IPS-NIHi7 (cell line): Measurements from ENCODE around the gene THADA.
A peak's percentile ranks its signal among the peaks of the same experiment; 100 is the strongest.

Source experiments
- DNase-seq: peaks from one replicate; pipeline ENCODE4 v3.0.0; 2012; ENCODE audit warnings: mixed read lengths; ENCODE audit errors: extremely low spot score

THADA gene

DNA sequence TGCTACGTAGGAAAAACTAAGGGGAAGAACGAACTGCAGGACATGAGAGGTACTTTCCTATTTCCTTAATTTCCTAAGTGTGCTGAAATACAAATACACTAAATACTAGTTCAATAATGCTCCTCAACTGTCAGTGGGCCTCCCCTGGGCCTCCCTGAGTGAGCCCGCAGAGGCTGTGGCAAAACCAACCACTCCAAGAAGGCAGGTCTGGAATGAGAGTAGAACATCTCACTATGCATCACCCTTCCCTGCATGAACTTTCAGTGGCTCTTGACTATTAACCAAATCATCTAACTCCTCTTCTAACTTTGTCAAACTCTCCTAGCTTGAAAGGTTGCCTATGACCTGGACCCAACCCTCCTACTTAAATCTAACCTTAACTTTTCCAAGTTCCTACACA, 84.6 kb downstream of the THADA start:
- no peak for DNase-seq

DNA sequence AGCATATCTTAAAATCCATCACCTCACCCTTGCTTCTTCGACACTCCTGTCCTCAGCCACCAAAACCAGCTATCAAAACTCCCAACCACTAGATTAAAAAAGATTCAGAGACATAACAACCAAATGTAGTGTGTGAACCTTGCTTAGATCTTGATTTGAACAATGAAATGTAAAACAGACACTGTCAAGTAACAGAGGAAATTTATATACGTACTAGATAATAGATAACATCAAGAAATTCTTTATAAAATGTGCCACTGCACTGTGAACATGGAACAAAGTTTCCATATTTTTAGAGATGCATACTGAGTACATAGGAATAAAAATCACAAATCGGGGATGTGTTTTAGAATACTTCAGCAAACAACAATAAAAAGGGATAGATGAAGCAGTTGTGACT, 86.0 kb downstream of the THADA start:
- DNase-seq = no peak

DNA sequence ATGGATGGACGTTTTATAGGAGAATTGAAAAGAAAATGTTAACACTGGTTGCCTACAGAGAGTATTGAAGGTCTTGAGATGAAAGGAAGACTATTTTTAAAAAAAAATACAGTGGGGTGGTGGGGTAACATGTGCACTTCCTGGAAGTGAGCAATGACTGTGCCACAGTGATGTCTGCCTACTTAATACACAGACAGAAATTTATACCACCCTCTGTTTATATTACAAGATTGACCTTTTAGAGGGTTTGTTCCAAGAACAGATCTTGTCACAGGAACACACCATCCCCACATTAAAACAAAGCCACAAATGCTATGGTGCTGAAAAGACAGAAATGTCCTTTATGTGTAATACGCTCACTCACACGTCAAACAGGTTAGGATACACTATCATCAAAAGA, 87.6 kb downstream of the THADA start:
- no peak for DNase-seq

DNA sequence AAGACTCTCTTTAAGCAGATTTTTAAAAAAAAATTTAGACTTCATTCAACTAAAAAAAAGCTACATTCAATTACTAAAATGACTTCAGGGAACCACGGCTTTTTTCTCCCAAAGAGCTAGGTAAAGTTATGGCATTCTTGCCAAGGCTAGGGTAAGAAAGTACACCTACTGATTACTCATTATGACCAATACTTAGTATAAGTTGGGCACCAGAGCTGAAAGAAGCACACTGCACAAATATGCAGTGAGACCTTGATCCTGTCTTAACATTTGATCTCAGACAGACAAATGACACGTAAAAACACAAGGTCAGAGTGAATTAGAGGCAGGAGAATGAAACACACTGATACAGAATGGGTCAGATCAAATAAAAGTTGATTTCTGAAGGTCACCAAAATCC, 88.7 kb downstream of the THADA start:
- DNase-seq = no peak

DNA sequence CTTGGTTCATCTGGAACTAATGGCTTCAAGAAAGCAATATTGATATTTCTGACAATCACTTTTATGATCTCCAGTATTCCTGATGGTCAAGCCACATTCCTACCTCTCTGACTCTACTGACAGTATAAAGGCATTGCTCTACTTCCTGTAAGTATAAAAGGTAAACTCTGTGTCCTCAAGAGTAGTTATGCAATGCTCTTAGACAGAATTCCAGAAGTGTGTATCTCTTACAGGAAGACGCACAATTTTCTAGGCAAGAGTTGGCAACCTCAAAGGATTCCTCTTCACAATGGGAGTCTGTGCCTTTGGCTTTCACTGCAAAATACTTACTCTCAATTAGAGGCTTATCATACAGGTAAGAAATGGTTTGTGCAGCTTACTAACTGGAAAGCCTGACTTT, 100.1 kb downstream of the THADA start:
- DNase-seq = no peak

DNA sequence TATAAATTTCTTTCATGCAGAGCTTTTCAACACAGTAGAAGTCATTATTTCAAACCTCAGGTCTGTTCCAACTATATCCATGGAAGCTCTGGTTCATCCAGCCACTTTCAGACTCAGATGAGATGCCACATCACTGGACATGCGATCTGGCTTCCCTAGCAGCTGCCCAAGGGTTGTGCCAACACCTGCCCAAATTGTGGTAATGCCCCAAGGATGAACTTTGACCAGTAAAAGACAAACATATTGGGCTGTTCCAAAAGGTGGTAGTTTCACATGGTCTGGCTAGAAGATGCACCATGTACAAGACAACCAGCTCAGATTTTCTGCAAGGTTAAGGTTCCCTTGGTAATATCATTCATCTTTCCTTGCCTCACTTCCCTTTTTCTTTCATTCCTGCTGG, 101.9 kb downstream of the THADA start:
- DNase-seq = no peak

DNA sequence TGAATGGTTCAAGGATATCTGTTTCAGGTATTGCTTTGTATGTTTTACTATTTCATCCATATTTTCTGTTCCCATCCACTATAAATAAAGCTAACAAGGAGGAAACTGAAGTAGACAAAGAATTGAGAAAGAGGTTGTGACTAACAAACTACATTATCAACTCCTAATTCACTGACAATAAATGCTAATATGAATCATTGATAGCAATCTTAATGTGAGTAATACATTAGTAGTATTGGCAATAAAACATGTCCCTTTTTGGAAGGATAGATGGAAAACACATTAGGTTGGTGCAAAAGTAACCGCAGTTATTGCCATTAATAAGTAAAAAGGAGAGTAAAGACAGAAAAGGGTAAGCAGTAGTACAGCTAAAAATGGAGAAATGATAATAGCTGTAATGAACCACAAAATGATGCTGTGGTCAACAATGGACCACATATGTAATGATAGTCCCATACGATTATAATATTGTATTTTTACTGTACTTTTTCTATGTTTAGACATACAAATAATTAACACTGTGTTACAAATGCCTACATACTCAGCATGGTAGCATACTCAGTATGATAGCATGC, 104.7 kb downstream of the THADA start:
- no peak for DNase-seq

DNA sequence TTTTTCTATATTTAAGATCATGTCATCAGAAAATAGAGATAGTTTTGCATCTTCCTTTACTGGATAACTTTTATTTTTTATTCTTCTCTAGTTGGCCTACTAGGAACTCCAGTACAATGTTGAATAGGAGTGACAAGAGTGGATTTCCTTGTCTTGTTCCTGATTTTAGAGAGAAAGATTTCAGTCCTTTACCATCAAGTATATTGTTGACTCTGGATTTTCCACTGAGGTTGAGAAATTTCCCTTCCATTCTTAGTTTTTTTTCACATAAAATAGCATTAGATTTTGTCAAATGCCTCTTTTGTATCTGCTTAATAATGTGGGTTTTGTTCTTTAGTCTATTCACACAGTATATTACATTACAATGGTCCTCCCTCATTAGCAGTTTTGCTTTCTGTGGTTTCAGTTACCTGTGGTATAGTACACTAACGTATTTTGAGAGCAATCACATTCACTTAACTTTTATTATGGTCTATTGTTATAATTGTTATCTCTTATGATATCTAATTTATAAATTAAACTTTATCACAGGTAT, 105.5 kb downstream of the THADA start:
- DNase-seq = no peak

DNA sequence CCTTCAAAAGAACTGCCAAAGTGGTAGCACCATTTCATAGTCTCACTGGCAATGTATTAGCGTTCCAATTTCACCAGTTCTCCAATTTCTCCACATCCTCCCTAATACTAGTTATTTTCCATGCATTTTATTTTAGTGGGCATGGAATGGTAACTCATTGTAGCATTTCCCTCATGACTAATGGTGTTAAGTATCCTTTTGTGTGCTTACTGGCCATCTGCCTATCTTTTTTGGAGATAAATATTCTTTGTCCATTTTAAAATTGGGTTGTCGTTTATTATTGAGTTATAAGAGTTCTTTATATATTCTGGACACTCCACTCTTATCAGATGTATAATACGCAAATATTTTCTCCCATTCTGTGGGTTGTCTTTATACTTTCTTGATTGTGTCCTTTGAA, 107.1 kb downstream of the THADA start:
- DNase-seq = no peak

DNA sequence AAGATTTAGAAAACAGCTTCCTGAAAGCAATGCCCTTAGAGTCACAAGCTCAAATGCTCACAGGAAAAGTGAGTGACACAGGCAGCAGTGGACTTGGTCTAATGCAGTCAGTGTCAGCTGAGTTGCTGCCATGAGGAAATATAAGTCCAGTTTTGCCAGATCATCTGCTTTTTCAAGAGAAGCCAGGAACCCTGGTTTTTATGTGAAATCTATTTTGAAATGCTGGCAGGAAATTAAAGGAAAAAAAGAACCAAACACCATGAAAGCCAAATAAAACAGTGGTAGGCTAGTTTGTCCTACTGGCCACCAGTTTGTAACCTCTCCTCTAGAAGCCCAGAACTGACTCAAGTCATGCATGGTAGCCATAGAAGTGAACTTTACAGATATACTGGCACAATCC, 109.2 kb downstream of the THADA start:
- no peak for DNase-seq

DNA sequence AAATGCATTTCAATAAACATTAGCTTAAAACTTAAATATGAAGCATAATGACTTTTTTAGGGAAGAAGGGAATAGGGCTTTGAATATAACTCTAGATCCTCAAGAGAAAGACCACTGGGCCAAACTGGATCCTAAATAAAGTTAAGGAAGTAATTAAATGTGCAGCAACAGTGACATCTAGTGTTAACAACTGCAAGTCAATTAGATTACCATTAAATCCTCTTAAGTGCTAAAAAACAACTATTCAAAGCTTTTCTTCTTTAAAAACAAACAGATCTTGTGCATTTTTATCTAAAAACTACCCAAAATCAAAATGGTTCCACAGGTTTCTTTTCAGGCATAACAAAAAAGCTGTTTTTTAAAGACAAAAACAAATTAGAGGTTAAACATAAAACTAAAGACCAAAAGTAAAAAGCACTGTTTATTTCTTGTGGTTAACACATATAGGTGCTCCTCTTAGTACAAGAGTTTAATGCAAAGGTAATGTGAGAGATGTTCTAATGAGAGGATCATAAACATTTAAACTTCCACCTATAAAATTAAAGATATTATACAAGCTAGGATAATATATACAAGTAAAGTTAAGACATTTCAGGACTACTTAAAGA, 111.4 kb downstream of the THADA start:
- DNase-seq = peak; percentile 18

DNA sequence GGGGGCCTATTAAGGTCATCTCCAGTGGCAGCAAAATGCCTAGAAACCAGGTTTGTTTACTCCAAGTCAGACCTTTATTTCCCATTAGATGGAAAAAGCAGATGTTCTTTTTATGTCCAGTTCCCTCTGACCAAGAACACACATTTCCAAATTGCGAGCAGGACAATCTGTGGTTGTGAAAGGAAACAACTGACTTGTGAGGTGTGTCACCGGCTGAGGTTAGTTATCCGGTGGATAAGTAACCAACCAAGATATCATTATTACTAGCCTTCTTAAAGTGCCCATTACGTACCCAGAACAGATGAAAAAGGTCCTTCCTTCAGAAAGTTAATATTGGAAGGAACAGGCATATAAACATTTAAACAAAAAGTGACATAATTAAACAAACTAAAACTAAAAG, 112.9 kb downstream of the THADA start:
- DNase-seq = no peak

DNA sequence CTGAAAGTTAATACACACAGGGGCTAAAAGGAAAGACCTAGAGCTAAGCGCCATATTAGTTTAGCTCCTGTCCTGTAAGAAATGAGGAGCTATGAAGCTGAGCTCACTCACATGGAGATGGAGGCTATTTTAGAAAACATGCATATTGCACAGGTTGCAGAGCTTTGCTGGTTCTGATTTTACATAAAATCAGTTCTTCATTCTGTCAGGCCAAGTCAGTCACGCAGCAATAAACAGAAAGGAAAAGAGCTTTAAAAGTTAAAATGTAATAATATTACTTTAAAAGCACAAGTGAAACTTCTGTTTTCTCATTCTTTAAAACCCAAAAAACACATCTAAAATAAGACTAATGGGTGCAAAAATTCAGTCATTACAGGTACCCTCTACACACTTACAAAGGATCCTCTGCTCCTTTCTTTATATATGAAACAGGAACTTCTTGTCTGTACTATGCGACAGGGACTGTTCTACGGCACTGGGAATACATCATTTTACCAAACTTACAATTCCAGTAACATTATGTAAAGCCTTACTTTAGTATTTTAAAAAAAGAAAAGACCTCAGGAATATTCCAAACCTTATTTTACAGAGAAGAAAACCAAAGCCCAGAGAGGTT, 113.8 kb downstream of the THADA start:
- no peak for DNase-seq

DNA sequence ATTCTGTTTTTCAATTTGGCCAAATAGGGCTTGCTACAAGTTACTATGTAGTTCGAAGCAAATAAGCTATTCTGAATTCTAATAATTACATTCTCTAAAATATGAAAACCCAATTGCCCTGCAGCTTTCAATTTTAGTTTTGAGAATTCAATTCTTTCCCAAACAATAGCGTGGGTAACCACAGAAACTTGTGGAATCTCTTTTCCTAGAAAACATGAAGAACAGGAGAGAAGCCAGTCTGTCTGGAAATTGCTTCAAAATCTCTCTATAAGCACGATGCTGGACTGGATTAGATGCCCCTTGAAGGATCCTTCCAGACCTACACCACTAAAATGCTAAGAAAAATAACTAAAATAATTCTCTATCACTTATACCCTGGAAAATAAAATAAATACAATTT, 115.0 kb downstream of the THADA start:
- no peak for DNase-seq

DNA sequence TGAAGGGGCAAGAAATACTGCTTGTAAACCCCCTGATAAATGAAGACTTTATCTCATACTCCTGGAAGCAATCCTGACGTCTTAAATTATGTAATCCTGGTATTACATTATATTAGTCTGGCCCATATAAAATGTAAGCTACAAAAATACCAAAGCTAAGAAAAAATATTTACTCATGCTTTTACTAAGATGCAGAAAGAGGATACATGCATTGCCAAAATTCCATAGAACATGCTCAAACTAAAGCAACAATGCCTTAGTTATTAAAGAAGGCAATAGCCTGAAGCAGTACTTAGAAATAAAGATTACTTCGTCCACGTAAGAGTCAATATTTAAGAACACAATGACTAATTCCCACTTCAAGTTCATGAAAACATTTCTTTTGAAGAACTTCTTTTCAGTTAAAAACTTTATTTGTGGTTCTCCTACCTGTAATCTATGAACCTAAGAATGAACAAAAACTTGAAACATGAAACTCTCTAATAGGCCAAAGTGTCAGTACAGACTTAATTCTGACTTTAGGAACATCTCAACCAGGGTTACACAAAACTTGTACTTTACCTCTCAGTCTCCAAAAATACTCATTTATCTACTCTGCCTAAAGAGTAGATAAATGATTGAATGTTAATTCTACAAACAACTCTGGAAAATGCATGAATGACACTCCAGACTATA, 117.3 kb downstream of the THADA start:
- no peak for DNase-seq

DNA sequence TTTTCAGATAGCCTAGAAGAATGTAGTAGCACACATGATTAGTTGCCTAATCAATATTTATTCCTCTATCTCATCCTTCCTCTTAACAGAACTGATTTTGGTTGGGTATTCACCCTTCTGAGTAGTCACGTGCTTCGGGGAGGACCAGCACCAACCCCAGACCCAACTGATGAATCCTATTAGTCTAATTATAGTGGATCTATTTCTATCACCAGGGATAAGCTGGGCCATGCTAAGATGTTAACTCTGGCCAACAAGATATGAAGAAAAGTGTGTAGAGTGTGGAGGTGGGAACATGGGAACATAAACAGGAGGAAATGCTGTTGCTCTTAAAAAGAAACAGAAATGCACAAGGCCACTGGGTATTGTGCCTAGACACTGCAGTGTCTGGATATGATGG, 119.9 kb downstream of the THADA start:
- no peak for DNase-seq

DNA sequence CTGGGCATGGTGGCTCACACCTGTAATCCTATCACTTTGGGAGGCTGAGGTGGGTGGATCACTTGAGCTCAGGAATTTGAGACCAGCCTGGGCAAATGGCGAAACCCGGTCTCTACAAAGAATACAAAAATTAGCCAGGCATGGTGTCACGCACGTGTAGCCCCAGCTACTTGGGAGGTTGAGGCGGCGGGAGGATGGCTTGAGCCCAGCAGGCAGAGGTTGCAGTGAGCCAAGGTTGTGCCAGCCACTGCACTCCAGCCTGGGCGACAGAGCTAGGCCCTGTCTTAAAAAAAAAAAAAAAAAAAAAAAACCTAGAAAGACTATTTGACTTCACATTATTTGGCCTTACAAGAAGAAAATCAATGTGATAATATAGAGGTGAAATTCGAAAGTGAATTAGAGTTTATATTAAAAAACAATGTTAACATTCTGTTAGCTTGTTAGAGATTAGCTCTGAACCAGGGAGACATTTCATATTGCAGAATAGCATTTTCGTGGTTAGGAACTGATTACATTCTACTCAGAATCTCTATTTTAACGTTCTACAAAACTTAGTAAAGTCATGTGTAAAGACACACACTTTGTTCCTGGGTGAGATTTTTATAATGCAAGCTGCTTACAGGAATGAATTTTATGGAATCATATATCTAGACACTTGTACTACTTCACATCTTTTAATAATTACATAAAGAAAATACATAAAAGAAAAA, 120.5 kb downstream of the THADA start:
- no peak for DNase-seq

DNA sequence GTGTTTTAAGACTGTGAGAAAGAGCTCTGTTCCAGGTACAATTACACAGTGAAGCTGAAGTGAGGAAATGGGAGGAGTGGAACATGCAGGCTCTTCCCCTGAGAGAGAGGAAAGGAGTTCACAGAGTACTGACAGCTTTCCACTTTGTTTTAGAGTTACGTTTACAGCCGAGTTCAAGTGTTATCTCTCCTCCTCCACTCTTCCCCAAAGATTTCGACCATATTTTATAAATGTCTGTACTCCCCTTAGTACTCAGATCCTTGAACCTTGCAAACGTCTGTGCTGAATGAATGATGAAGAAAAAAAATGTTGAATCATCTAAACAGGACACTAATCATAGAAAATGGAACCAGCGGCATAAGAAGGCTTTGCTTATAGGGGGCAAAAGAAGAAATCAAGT, 121.6 kb downstream of the THADA start:
- no peak for DNase-seq

DNA sequence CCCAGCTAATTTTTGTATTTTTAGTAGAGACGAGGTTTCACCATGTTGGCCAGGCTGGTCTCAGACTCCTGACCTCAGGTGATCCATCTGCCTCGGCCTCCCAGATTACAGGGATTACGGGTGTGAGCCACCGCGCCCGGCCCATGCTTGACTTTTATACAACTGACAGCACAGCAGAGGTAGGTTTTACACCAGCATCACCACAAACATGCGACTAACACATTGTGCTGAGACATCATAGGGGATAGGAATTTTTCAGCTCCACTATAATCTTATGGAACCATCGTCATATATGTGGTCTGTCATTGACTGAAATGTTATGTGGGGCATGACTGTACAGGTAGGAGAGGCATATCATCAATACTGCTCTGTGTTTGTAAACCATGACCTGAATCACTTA, 122.1 kb downstream of the THADA start:
- DNase-seq = no peak

DNA sequence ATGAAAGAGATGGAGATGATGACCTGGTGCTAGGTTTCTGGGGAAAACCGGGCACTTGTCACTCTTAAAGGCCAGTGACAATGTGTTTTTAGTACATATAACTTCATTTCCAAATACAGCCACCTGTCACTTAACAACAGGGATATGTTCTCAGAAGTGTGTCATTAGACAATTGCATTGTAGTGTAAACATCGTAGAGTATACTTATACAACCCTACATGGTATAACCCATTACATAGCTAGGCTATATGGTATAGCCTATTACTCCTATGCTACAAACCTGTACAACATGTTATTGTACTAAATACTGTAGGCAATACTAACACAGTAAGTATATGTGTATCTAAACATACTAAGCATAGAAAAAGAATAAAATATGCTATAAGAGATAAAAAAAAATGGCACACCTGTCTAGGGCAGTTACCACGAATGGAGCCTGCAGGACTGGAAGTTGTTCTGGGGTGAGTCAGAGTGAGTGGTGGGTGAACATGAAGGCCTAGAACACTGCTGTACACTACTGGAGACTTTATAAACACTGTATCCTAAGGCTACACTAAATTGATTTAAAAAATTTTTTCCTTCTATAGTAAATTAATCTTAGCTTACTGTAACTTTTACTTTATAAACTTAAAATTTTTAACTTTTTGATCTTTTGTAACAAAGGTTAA, 123.2 kb downstream of the THADA start:
- no peak for DNase-seq

DNA sequence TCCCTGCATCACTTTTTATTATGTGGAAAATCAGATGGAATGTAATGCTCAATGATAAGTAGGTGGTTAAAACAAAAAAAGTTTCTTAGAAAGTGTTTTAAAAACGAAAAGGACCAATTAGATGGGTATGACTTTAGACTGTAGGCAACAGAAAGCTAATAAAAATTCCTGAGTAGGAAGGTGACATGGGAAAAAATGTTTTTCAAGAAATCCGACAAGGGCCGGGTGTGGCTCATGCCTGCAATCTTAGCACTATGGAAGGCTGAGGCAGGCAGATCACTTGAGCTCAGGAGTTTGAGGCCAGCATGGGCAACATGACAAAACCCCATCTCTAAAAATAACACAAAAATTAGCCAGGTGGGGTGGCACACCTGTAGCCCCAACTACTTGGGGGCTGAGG, 126.1 kb downstream of the THADA start:
- no peak for DNase-seq

DNA sequence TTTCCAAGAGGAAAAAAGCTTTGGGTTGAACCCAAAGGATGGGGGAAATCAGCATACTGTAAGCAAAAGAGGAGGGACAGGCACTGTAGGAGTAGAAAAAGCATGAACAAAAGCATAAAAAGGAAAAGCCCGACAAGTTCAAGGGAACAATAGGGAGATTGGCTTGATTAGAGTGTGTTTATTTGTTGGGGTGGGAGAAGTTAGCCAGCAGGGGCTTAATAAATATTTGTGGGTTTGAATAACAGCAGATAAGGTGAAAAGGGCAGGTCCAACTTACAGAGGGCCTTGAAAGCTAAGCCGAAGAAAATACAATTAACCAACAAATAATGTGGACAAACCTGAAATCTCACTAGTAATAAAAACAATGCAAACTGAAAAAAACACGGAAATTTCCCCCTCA, 126.7 kb downstream of the THADA start:
- no peak for DNase-seq
